ENCODE data around the gene AFF2.

DNA sequence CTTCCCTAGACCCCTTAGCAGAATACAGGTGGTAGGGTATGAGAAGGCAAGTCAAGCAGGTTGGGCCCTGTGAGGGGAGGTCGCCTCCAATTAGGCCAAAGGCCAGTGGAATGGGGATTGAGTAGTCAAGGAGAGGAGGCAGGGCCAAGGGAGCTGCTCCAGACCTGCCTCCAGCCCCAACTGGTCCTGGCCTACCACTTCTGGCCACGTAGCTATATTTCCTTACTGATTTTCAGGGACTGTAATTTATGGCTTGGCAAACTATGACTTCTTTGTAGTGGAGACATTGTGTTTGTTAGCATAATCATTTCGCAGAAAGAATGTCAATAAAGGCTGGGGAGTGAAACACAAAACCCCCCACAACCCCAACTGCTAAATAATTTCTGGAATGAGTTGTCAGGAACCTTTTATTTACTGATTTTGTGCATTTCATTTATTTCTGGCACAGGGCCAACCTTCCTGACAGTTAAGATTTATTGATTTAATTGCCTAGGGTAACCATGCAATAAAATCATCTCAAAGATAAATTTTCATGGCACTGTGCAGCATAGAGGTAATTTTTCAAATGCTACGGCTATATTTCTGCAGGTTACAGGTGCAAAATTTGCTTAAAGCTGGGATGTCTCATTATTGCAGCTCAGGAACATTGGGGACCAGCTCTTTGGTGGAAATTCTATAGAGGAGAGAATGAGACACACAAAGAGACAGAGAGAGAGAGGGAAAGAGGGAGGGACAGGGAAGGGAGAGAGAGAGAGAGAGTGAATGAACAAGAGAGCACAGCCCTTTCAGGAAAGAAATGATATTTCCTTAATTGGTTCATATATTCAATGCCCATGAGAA, 509.8 kb downstream of the AFF2 start:
- TF ChIP-seq, protein P1, sequence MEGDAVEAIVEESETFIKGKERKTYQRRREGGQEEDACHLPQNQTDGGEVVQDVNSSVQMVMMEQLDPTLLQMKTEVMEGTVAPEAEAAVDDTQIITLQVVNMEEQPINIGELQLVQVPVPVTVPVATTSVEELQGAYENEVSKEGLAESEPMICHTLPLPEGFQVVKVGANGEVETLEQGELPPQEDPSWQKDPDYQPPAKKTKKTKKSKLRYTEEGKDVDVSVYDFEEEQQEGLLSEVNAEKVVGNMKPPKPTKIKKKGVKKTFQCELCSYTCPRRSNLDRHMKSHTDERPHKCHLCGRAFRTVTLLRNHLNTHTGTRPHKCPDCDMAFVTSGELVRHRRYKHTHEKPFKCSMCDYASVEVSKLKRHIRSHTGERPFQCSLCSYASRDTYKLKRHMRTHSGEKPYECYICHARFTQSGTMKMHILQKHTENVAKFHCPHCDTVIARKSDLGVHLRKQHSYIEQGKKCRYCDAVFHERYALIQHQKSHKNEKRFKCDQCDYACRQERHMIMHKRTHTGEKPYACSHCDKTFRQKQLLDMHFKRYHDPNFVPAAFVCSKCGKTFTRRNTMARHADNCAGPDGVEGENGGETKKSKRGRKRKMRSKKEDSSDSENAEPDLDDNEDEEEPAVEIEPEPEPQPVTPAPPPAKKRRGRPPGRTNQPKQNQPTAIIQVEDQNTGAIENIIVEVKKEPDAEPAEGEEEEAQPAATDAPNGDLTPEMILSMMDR (IDR thresholded peaks at IDR 0.05), result no peak
- TF ChIP-seq POLR2A (IDR thresholded peaks at IDR 0.05) (no peak), POLR2AphosphoS5 (IDR thresholded peaks at IDR 0.05) (no peak), EP300 (IDR thresholded peaks at IDR 0.05; ENCODE audit: low read depth) (no peak)
